Pons (tissue), 1 donor: ENCODE data around the gene RPS6KL1.
"Not testable (repeated sequence)": the region's sequence is repeated elsewhere in the genome, so short reads cannot be mapped to it uniquely, and the experiment has no call there.

Experiments used
- DNase-seq: peaks from one replicate; pipeline ENCODE4 v3.0.0-alpha.2; 2016; ENCODE audit warnings: low spot score

The RPS6KL1 gene

GRCh38 chr14:74936151-74936550 lies 13.1 kb upstream of the RPS6KL1 start:
- DNase-seq: no peak

GRCh38 chr14:74935360-74935680 lies 12.3 kb upstream of the RPS6KL1 start:
- no peak for DNase-seq

- no peak for DNase-seq
Observed at GRCh38 chr14:74934476-74935359, 11.7 kb upstream of the RPS6KL1 start.

- DNase-seq: no peak
Observed at GRCh38 chr14:74934041-74934440, 11.0 kb upstream of the RPS6KL1 start.

GRCh38 chr14:74932936-74933335 lies 9.9 kb upstream of the RPS6KL1 start:
- not testable (repeated sequence) for DNase-seq

GRCh38 chr14:74932401-74932901 lies 9.4 kb upstream of the RPS6KL1 start:
- no peak for DNase-seq

GRCh38 chr14:74931744-74932143 lies 8.7 kb upstream of the RPS6KL1 start:
- not testable (repeated sequence) for DNase-seq

- DNase-seq: no peak
Observed at GRCh38 chr14:74929242-74929641, 6.2 kb upstream of the RPS6KL1 start.

- DNase-seq: no peak
Observed at GRCh38 chr14:74927225-74927624, 4.2 kb upstream of the RPS6KL1 start.

- DNase-seq: no peak
Observed at GRCh38 chr14:74924061-74924460, 1.0 kb upstream of the RPS6KL1 start.

- DNase-seq: no peak
Observed at GRCh38 chr14:74921987-74922751, 891 bp downstream of the RPS6KL1 start.

GRCh38 chr14:74921053-74921620 lies 1.9 kb downstream of the RPS6KL1 start:
- no peak for DNase-seq

GRCh38 chr14:74920281-74920680 lies 2.8 kb downstream of the RPS6KL1 start:
- no peak for DNase-seq

- no peak for DNase-seq
Observed at GRCh38 chr14:74919421-74920165, 3.5 kb downstream of the RPS6KL1 start.

- no peak for DNase-seq
Observed at GRCh38 chr14:74918380-74918779, 4.7 kb downstream of the RPS6KL1 start.

GRCh38 chr14:74917646-74918081 lies 5.4 kb downstream of the RPS6KL1 start:
- DNase-seq: no peak

- DNase-seq: no peak
Observed at GRCh38 chr14:74917178-74917543, 5.9 kb downstream of the RPS6KL1 start.

GRCh38 chr14:74915826-74916225 lies 7.2 kb downstream of the RPS6KL1 start:
- DNase-seq: no peak

- DNase-seq: no peak
Observed at GRCh38 chr14:74915426-74915825, 7.6 kb downstream of the RPS6KL1 start.

GRCh38 chr14:74913986-74914573 lies 9.0 kb downstream of the RPS6KL1 start:
- DNase-seq: peak; percentile 80

GRCh38 chr14:74913393-74913910 lies 9.6 kb downstream of the RPS6KL1 start:
- DNase-seq: no peak
